Liver (tissue), 9 donors: ENCODE data around the gene APPBP2. TPM values are rescaled to one million over a fixed set of nuclear protein-coding genes. Genes with fewer than 3 reads are reported as not detected.

Experiments
- DNase-seq: peaks from one replicate; pipeline ENCODE4 v3.0.0-alpha.2; 2017; ENCODE audit warnings: low spot score
- H3K27ac ChIP-seq, 2 donors: one replicate each; pipeline ENCODE4 v1.7.0; 2013; ENCODE audit warnings: inconsistent platforms in 2 of 2, low read length in 2 of 2, control low read depth in 1 of 2, low read depth in 1 of 2, mild to moderate bottlenecking in 1 of 2
- H3K27me3 ChIP-seq, 4 donors: one replicate each; pipeline versions ENCODE4 v1.6.1 to v1.7.0; 2013; ENCODE audit warnings: low read length in 3 of 4, inconsistent platforms in 1 of 4, mild to moderate bottlenecking in 1 of 4, moderate library complexity in 1 of 4; ENCODE audit not compliant: control insufficient read depth in 4 of 4, insufficient read depth in 4 of 4
- H3K36me3 ChIP-seq, 4 donors: one replicate each; pipeline versions ENCODE4 v1.6.1 to v1.7.0; 2013; ENCODE audit warnings: low read length in 3 of 4, mild to moderate bottlenecking in 3 of 4, low read depth in 1 of 4, moderate library complexity in 1 of 4; ENCODE audit not compliant: control insufficient read depth in 4 of 4, insufficient read depth in 3 of 4
- H3K4me1 ChIP-seq, 4 donors: one replicate each; pipeline versions ENCODE4 v1.6.1 to v1.7.0; 2013; ENCODE audit warnings: low read length in 3 of 4, mild to moderate bottlenecking in 3 of 4, moderate library complexity in 1 of 4; ENCODE audit not compliant: control insufficient read depth in 4 of 4, insufficient read depth in 4 of 4
- H3K4me3 ChIP-seq, 3 donors: one replicate each; pipeline versions ENCODE4 v1.6.1 to v1.7.0; 2013; ENCODE audit warnings: low read length in 3 of 3, control low read depth in 1 of 3, low read depth in 1 of 3, mild to moderate bottlenecking in 1 of 3
- H3K9ac ChIP-seq, 2 donors: one replicate each; pipeline ENCODE4 v1.7.0; 2013; ENCODE audit warnings: low read length in 2 of 2, mild to moderate bottlenecking in 2 of 2, moderate library complexity in 2 of 2, control low read depth in 1 of 2, low read depth in 1 of 2
- H3K9me3 ChIP-seq, 4 donors: one replicate each; pipeline versions ENCODE4 v1.6.1 to v1.7.0; 2013; ENCODE audit warnings: low read length in 3 of 4; ENCODE audit not compliant: control insufficient read depth in 4 of 4
- ATF3 ChIP-seq: IDR thresholded peaks from 2 replicates; pipeline ENCODE4 v1.6.1; 2016; ENCODE audit warnings: antibody characterized with exemption
- CTCF ChIP-seq: fragments of 150-350 bp; IDR thresholded peaks from 2 replicates; pipeline ENCODE4 v1.5.1; 2017; ENCODE audit warnings: improper control_type of control experiment, low read depth, low read length; ENCODE audit not compliant: missing input control
- EGR1 ChIP-seq, 2 donors: IDR thresholded peaks; 2 replicates each; pipeline ENCODE4 v1.6.1; 2016 to 2018; ENCODE audit warnings: antibody characterized with exemption in 2 of 2, low read depth in 2 of 2
- FOXA1 ChIP-seq: IDR thresholded peaks from 2 replicates; pipeline ENCODE4 v1.6.1; 2016; ENCODE audit warnings: antibody characterized with exemption
- GABPA ChIP-seq, 2 donors: IDR thresholded peaks in 1 of 2; conservative IDR thresholded peaks in 1 of 2; 2 replicates each; pipeline ENCODE4 v1.6.1; 2016; ENCODE audit warnings: antibody characterized with exemption in 2 of 2, mild to moderate bottlenecking in 1 of 2, moderate library complexity in 1 of 2
- HNF4A ChIP-seq, 2 donors: conservative IDR thresholded peaks; 2 replicates each; pipeline ENCODE4 v1.6.1; 2016; ENCODE audit warnings: antibody characterized with exemption in 2 of 2, mild to moderate bottlenecking in 2 of 2
- HNF4G ChIP-seq: IDR thresholded peaks from 2 replicates; pipeline ENCODE4 v1.6.1; 2016; ENCODE audit warnings: antibody characterized with exemption
- JUND ChIP-seq, 2 donors: IDR thresholded peaks; 2 replicates each; pipeline ENCODE4 v1.6.1; 2016; ENCODE audit warnings: antibody characterized with exemption in 2 of 2
- NR2F2 ChIP-seq: IDR thresholded peaks from 2 replicates; pipeline ENCODE4 v1.6.1; 2016; ENCODE audit warnings: antibody characterized with exemption
- RAD21 ChIP-seq, 2 donors: IDR thresholded peaks; 2 replicates each; pipeline ENCODE4 v1.6.1; 2016; ENCODE audit warnings: antibody characterized with exemption in 2 of 2, mild to moderate bottlenecking in 2 of 2
- REST ChIP-seq: IDR thresholded peaks from 2 replicates; pipeline ENCODE4 v1.6.1; 2016; ENCODE audit warnings: antibody characterized with exemption, mild to moderate bottlenecking
- RXRA ChIP-seq, 2 donors: IDR thresholded peaks; 2 replicates each; pipeline ENCODE4 v1.6.1; 2017 to 2018; ENCODE audit warnings: antibody characterized with exemption in 2 of 2, mild to moderate bottlenecking in 1 of 2
- TAF1 ChIP-seq: conservative IDR thresholded peaks from 2 replicates; pipeline ENCODE4 v1.6.1; 2016; ENCODE audit warnings: antibody characterized with exemption, mild to moderate bottlenecking
- YY1 ChIP-seq: IDR thresholded peaks from 2 replicates; pipeline ENCODE4 v1.6.1; 2016; ENCODE audit warnings: antibody characterized with exemption, mild to moderate bottlenecking
- ZBTB33 ChIP-seq: IDR thresholded peaks from 2 replicates; pipeline ENCODE4 v1.6.1; 2016; ENCODE audit warnings: antibody characterized with exemption
- WGBS: extraction: QIAGEN DNeasy Blood & Tissue Kit; methylation state at CpG from one replicate; pipeline ENCODE4 v1.1.7; 2013; 5-methylcytosine and 5-hydroxymethylcytosine counted together
- polyA plus RNA-seq, 2 donors: library from polyadenylated mRNA; stranded (reverse) in 1 of 2; unstranded in 1 of 2; fragments of 200-250 nt in 1 of 2; fragments of >200 nt in 1 of 2; fragmentation: Nextera tagmentation in 1 of 2; extraction: Ambion mirVana in 1 of 2; gene quantifications; one replicate each; pipeline versions ENCODE4 v1.2.1 to v1.2.3, GENCODE V29; 2013 to 2015
- total RNA-seq, 2 donors: library from RNA; depleted of rRNA; stranded (reverse); fragments of >200 nt; gene quantifications; one replicate each; pipeline ENCODE4 v1.2.3, GENCODE V29; 2014
- donor health status: healthy.
- donor health status: healthy.
- donor health status: healthy.
- donor health status: healthy.
- donor health status: healthy.

Gene APPBP2
- total and polyA plus RNA-seq, 4 donors, result 4.6 to 17.3 (median 9.2) TPM

GRCh38 chr17:60529806-60530205, 3.8 kb upstream of the APPBP2 start (continued):
- no peak for TF ChIP-seq ZBTB33

GRCh38 chr17:60528828-60529227, 2.8 kb upstream of the APPBP2 start:
- DNase-seq, result no peak
- 95% methylated on average over 3 of the region's 3 CpGs for WGBS
- no peaks in the 10 kb centered on the region for H3K36me3 ChIP-seq

GRCh38 chr17:60527701-60528100, 1.7 kb upstream of the APPBP2 start:
- WGBS, result over 99% methylated on average over 2 of the region's 2 CpGs
- H3K9me3 ChIP-seq, result no peaks in the 10 kb centered on the region
- DNase-seq, result no peak
- peaks cover 2 to 32% (median 9%) of the 10 kb centered on the region in 4 donors for H3K4me1 ChIP-seq
- TF ChIP-seq TAF1 (no peak), ATF3 (no peak), EGR1 (IDR thresholded peaks at IDR 0.05; ENCODE audit: low read depth in 2 of 2) (no peak), NR2F2 (no peak), HNF4G (no peak), JUND (IDR thresholded peaks at IDR 0.05) (no peak), REST (no peak), RAD21 (IDR thresholded peaks at IDR 0.05) (no peak), RXRA (IDR thresholded peaks at IDR 0.05) (no peak), ZBTB33 (no peak), GABPA (IDR thresholded peaks at IDR 0.05 in 1 of 2, conservative IDR thresholded peaks at IDR 0.05 in 1 of 2) (no peak), HNF4A (conservative IDR thresholded peaks at IDR 0.05) (no peak), CTCF (no peak), FOXA1 (no peak), YY1 (no peak)
- H3K9ac ChIP-seq, result no peak overlapping the region
- H3K36me3 ChIP-seq, result no peaks in the 10 kb centered on the region
- no peaks in the 10 kb centered on the region for H3K27me3 ChIP-seq
- no peak overlapping the region for H3K27ac ChIP-seq
- no peak overlapping the region for H3K4me3 ChIP-seq

More at GRCh38 chr17:60528828-60529227, 2.8 kb upstream of the APPBP2 start:
- H3K27ac ChIP-seq, result no peak overlapping the region
- no peak overlapping the region for H3K9ac ChIP-seq
- H3K27me3 ChIP-seq, result no peaks in the 10 kb centered on the region
- H3K4me1 ChIP-seq, result peaks cover 0 to 24% (median 8%) of the 10 kb centered on the region in 4 donors
- no peaks in the 10 kb centered on the region for H3K9me3 ChIP-seq
- no peak overlapping the region for H3K4me3 ChIP-seq
- TF ChIP-seq CTCF, result no peak
- TF ChIP-seq HNF4A (conservative IDR thresholded peaks at IDR 0.05), result no peak
